ENCODE data around the gene MORN1.

The MORN1 gene

DNA sequence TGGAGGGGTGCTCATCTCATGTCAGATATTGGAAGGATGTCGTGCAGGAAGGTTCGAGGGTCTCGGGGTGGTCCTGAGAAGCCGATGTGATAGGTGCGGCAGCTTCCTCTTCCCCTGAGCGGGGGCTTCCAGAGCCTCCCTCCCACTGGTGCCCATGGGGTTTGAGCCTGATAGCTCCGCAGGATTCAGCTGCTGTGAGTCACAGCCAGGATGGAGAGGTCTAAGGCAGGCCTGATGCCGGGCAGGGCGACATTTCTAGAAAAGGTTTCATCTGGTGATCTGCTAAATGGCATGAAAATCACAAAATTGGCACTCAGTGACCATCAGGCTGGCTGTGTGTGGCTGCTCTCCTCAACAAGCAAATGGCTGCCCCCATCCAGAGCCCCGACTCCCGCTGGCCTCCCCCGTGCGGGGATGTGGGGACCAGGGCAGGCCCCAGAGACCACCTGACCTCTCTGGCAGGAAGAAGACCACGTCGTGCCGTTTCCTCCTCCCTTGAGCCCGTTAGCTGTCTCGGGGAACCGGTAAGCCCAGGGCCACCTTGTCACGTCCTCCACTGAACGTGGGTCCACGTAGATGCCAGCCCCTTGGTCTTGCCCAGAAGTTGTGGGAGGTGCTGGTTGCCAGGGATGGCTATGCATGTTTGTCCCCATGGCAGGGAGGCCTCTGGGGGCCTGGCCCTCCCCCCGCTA is 97.2 kb downstream of the MORN1 start:
- H4K20me1 ChIP-seq (ENCODE audit: low read depth, low read length) = peaks cover 3% of the 10 kb centered on the region; the same call in 1 of the 2 replicates
- TF ChIP-seq, protein P1, sequence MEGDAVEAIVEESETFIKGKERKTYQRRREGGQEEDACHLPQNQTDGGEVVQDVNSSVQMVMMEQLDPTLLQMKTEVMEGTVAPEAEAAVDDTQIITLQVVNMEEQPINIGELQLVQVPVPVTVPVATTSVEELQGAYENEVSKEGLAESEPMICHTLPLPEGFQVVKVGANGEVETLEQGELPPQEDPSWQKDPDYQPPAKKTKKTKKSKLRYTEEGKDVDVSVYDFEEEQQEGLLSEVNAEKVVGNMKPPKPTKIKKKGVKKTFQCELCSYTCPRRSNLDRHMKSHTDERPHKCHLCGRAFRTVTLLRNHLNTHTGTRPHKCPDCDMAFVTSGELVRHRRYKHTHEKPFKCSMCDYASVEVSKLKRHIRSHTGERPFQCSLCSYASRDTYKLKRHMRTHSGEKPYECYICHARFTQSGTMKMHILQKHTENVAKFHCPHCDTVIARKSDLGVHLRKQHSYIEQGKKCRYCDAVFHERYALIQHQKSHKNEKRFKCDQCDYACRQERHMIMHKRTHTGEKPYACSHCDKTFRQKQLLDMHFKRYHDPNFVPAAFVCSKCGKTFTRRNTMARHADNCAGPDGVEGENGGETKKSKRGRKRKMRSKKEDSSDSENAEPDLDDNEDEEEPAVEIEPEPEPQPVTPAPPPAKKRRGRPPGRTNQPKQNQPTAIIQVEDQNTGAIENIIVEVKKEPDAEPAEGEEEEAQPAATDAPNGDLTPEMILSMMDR (IDR thresholded peaks at IDR 0.05; ENCODE audit: insufficient read depth, low read length, poor library complexity, severe bottlenecking) = no peak
- TF ChIP-seq EZH2phosphoT487 (conservative IDR thresholded peaks at IDR 0.05; ENCODE audit: low read length) = no peak
- H3K79me2 ChIP-seq (ENCODE audit: insufficient read depth, low read length) = no peaks in the 10 kb centered on the region
- H3K4me2 ChIP-seq (ENCODE audit: low read depth, low read length, poor library complexity, severe bottlenecking) = no peak overlapping the region
- H3K36me3 ChIP-seq (ENCODE audit: low read length) = no peaks in the 10 kb centered on the region
- no peaks in the 10 kb centered on the region for H3K9me2 ChIP-seq (replicated peaks; ENCODE audit: insufficient read depth, low read length)
- H3K27ac ChIP-seq (ENCODE audit: low read depth, low read length) = no peak overlapping the region
- H2AFZ ChIP-seq (ENCODE audit: low read depth, low read length, severe bottlenecking) = no peak overlapping the region
- H3K9ac ChIP-seq (ENCODE audit: low read length) = no peak overlapping the region
- no peaks in the 10 kb centered on the region for H3K9me3 ChIP-seq (ENCODE audit: insufficient read depth, low read length)
- H3F3A ChIP-seq (ENCODE audit: insufficient read depth) = no peaks in the 10 kb centered on the region
- no peaks in the 10 kb centered on the region for H3K27me3 ChIP-seq (ENCODE audit: low read length)
- no peak overlapping the region for H3K4me3 ChIP-seq (ENCODE audit: insufficient read depth, low read length, poor library complexity, severe bottlenecking)

DNA sequence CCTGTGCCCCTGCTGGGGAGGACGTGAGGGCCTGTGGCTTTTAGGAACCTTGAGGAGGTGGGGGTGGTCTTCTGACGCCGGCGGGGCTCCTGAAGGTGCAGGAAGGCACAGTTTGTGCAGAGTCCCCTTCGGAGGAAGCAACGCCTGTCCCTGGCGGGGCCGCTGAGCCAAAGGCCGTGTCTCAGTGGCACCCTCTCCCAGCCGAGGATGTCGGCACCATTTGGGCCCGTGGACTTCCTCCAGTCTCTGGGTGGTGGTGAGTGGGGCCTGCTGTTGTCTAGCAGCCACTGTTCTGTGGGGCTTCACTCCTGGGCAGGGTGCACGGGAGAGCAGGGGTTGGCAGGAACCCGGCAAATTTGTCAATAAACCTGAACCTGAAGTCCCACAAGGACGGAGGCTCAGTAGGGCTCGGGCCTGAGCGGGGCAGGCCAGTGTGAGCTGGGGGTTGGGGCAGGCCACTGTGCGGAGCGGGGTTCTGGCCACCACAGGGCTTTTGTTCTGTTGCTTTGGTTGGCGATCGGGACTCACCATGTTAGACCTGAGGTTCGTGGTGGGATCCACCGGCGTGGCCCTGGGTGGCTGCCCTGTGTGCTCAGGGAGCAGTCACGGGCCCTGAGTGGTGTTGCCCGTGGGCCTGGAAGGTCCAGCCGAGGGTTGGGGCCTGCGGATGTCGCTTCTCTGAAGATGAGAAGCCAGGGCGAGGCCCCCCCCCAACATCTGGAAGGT is 98.5 kb downstream of the MORN1 start:
- no peak overlapping the region for H3K4me2 ChIP-seq (ENCODE audit: low read depth, low read length, poor library complexity, severe bottlenecking)
- H2AFZ ChIP-seq (ENCODE audit: low read depth, low read length, severe bottlenecking) = no peak overlapping the region
- H3K4me3 ChIP-seq (ENCODE audit: insufficient read depth, low read length, poor library complexity, severe bottlenecking) = no peak overlapping the region
- no peaks in the 10 kb centered on the region for H3K9me3 ChIP-seq (ENCODE audit: insufficient read depth, low read length)
- no peak overlapping the region for H3K9ac ChIP-seq (ENCODE audit: low read length)
- H3K79me2 ChIP-seq (ENCODE audit: insufficient read depth, low read length) = no peaks in the 10 kb centered on the region
- peaks cover 3% of the 10 kb centered on the region; the same call in 1 of the 2 replicates for H4K20me1 ChIP-seq (ENCODE audit: low read depth, low read length)
- H3K36me3 ChIP-seq (ENCODE audit: low read length) = no peaks in the 10 kb centered on the region
- H3K9me2 ChIP-seq (replicated peaks; ENCODE audit: insufficient read depth, low read length) = no peaks in the 10 kb centered on the region
- H3K27ac ChIP-seq (ENCODE audit: low read depth, low read length) = no peak overlapping the region
- TF ChIP-seq EZH2phosphoT487 (conservative IDR thresholded peaks at IDR 0.05; ENCODE audit: low read length) = no peak
- TF ChIP-seq, protein P1 (IDR thresholded peaks at IDR 0.05; ENCODE audit: insufficient read depth, low read length, poor library complexity, severe bottlenecking) = no peak
- H3F3A ChIP-seq (ENCODE audit: insufficient read depth) = no peaks in the 10 kb centered on the region
- no peaks in the 10 kb centered on the region for H3K27me3 ChIP-seq (ENCODE audit: low read length)

DNA sequence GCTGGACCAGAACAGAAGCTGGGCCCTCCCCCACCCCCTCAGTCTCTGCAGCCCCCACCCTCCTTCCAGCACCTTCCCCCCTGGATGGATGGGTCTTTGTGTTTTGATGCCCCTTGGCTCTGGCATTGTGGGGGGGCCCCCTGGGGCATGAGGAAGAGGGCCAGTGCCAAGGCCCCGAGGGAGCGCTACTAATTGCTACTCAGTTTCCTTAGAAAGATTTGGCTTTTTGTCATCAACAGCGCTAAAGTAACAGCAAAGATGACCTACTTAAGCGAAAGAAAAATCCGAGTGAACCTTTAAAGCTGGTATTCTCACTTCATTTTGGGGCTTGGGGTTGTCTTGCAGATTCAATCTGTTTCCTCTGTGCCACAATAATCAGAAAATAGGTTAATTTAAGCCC is 99.8 kb downstream of the MORN1 start:
- Histone ChIP-seq H3K27ac (ENCODE audit: low read depth, low read length) (no peak overlapping the region), H3K4me2 (ENCODE audit: low read depth, low read length, poor library complexity, severe bottlenecking) (no peak overlapping the region), H4K20me1 (ENCODE audit: low read depth, low read length) (peaks cover 3% of the 10 kb centered on the region; the same call in 1 of the 2 replicates), H3F3A (ENCODE audit: insufficient read depth) (no peaks in the 10 kb centered on the region), H3K9me3 (ENCODE audit: insufficient read depth, low read length) (no peaks in the 10 kb centered on the region), H3K4me3 (ENCODE audit: insufficient read depth, low read length, poor library complexity, severe bottlenecking) (no peak overlapping the region), H2AFZ (ENCODE audit: low read depth, low read length, severe bottlenecking) (no peak overlapping the region), H3K9ac (ENCODE audit: low read length) (no peak overlapping the region), H3K9me2 (replicated peaks; ENCODE audit: insufficient read depth, low read length) (no peaks in the 10 kb centered on the region), H3K27me3 (ENCODE audit: low read length) (no peaks in the 10 kb centered on the region), H3K36me3 (ENCODE audit: low read length) (no peaks in the 10 kb centered on the region), H3K79me2 (ENCODE audit: insufficient read depth, low read length) (no peaks in the 10 kb centered on the region)
- no peak for TF ChIP-seq EZH2phosphoT487 (conservative IDR thresholded peaks at IDR 0.05; ENCODE audit: low read length)
- TF ChIP-seq, protein P1 (IDR thresholded peaks at IDR 0.05; ENCODE audit: insufficient read depth, low read length, poor library complexity, severe bottlenecking) = no peak
